Chondrocyte (in vitro differentiated cells): ENCODE measurements around the gene EDC3. TPM values are rescaled to one million over a fixed set of nuclear protein-coding genes. Genes with fewer than 3 reads are reported as not detected.

Source experiments
- DNase-seq: peaks from one replicate; pipeline ENCODE4 v3.0.0; 2021; ENCODE audit warnings: mixed read lengths, low spot score
- H3K27ac Mint-ChIP-seq: one replicate; pipeline ENCODE4 v1.8.0; 2021; ENCODE audit warnings: mild to moderate bottlenecking, moderate library complexity, mixed read lengths; ENCODE audit not compliant: unreplicated experiment
- H3K27me3 Mint-ChIP-seq: 2 replicates; pipeline ENCODE4 v1.8.0; 2021; ENCODE audit warnings: low read depth, mixed read lengths
- H3K36me3 Mint-ChIP-seq: 2 replicates; pipeline ENCODE4 v1.8.0; 2021; ENCODE audit warnings: low read depth, mixed read lengths
- H3K4me1 Mint-ChIP-seq: 2 replicates; pipeline ENCODE4 v1.8.0; 2021; ENCODE audit warnings: low read depth, mild to moderate bottlenecking, mixed read lengths
- H3K4me3 Mint-ChIP-seq: one replicate; pipeline ENCODE4 v1.8.0; 2021; ENCODE audit warnings: mild to moderate bottlenecking, moderate library complexity, mixed read lengths; ENCODE audit not compliant: unreplicated experiment
- H3K9me3 Mint-ChIP-seq: 2 replicates; pipeline ENCODE4 v1.8.0; 2021; ENCODE audit warnings: low read depth, mixed read lengths
- CTCF ChIP-seq: fragments of 200-600 bp; sonication (generic); IDR thresholded peaks from 2 replicates; pipeline ENCODE4 v1.5.0; 2021; ENCODE audit warnings: antibody characterized with exemption, mild to moderate bottlenecking, moderate library complexity
- total RNA-seq: library from RNA; stranded (reverse); gene quantifications from 3 replicates; pipeline ENCODE4 v1.2.1, GENCODE V29; 2021

The EDC3 gene
- total RNA-seq, 1 donor from 2014 or later = 32.8 TPM

- Mint-ChIP-seq H3K27ac (no peak overlapping the region), H3K27me3 (no peaks in the 10 kb centered on the region), H3K36me3 (peaks cover 21% of the 10 kb centered on the region), H3K4me1 (peaks cover 28% of the 10 kb centered on the region), H3K4me3 (no peak overlapping the region), H3K9me3 (no peaks in the 10 kb centered on the region)
- DNase-seq = no peak
- TF ChIP-seq CTCF = no peak
Observed at GRCh38 chr15:74619916-74620635, 75.7 kb downstream of the EDC3 start.

GRCh38 chr15:74618841-74619596 is 76.8 kb downstream of the EDC3 start:
- peaks cover 28% of the 10 kb centered on the region for H3K4me1 Mint-ChIP-seq
- H3K27ac Mint-ChIP-seq = peak overlapping the region; percentile 27
- no peak for TF ChIP-seq CTCF
- H3K36me3 Mint-ChIP-seq = peaks cover 18% of the 10 kb centered on the region
- no peaks in the 10 kb centered on the region for H3K9me3 Mint-ChIP-seq
- H3K27me3 Mint-ChIP-seq = no peaks in the 10 kb centered on the region
- no peak overlapping the region for H3K4me3 Mint-ChIP-seq
- no peak for DNase-seq

GRCh38 chr15:74616996-74617395 is 78.8 kb downstream of the EDC3 start:
- H3K27me3 Mint-ChIP-seq = no peaks in the 10 kb centered on the region
- H3K9me3 Mint-ChIP-seq = no peaks in the 10 kb centered on the region
- peaks cover 28% of the 10 kb centered on the region for H3K4me1 Mint-ChIP-seq
- peaks cover 9% of the 10 kb centered on the region for H3K36me3 Mint-ChIP-seq
- no peak for DNase-seq
- H3K4me3 Mint-ChIP-seq = peak overlapping the region; percentile 92
- no peak for TF ChIP-seq CTCF
- H3K27ac Mint-ChIP-seq = peak overlapping the region; percentile 89

GRCh38 chr15:74616366-74616939 is 79.4 kb downstream of the EDC3 start:
- peaks cover 6% of the 10 kb centered on the region for H3K36me3 Mint-ChIP-seq
- H3K27me3 Mint-ChIP-seq = no peaks in the 10 kb centered on the region
- TF ChIP-seq CTCF = no peak
- no peaks in the 10 kb centered on the region for H3K9me3 Mint-ChIP-seq
- H3K27ac Mint-ChIP-seq = peak overlapping the region; percentile 89
- H3K4me3 Mint-ChIP-seq = peak overlapping the region; percentile 92
- H3K4me1 Mint-ChIP-seq = peaks cover 28% of the 10 kb centered on the region
- DNase-seq = no peak

GRCh38 chr15:74615508-74616365 is 80.1 kb downstream of the EDC3 start, which contains the start of gene CLK3:
CLK3 (plus strand) TSS chr15:74615836; CDS start chr15:74619197, 3,361 bp downstream.
- no peak for DNase-seq
- Mint-ChIP-seq H3K9me3 (no peaks in the 10 kb centered on the region), H3K36me3 (peaks cover 3% of the 10 kb centered on the region), H3K4me1 (peaks cover 24% of the 10 kb centered on the region), H3K4me3 (peak within 1 kb of the TSS; percentile 92), H3K27ac (peak within 1 kb of the TSS; percentile 90), H3K27me3 (no peaks in the 10 kb centered on the region)
- TF ChIP-seq CTCF = no peak
